K562 (cell line): Measurements from ENCODE around the gene SLC43A1. TPM values are rescaled to one million over a fixed set of nuclear protein-coding genes. Genes with fewer than 3 reads are reported as not detected.

ENCODE experiments used
- ATAC-seq: fragments of 200-7000 bp; cut with Tn5 transposase; 3 replicates; pipeline ENCODE4 v1.9.1; 2020; ENCODE audit warnings: moderate library complexity
- BruUV-seq: library from RNA; stranded (reverse); fragments of 400-500 nt; replicated peaks from 2 replicates; lab custom pipeline; 2021; lab: Mats Ljungman, UMichigan
- CTCF ChIA-PET: fragments of 300-600 bp; formaldehyde crosslinking; extraction: SDS; loops from one replicate; lab custom pipeline; 2021; ENCODE audit warnings: low intra/inter-chr PET ratio; lab: Yijun Ruan, JAX
- POLR2A ChIA-PET: fragments of 300-600, 350-650 bp; sonication (Branson Sonifier 250); formaldehyde crosslinking; extraction: SDS; loops from one replicate; lab custom pipeline; 2021; ENCODE audit warnings: antibody characterized with exemption, inconsistent platforms; lab: Yijun Ruan, JAX
- DNase-seq, 4 experiments: peaks; one replicate each; pipeline versions ENCODE4 v3.0.0 to v3.0.0-alpha.2; 2011 to 2018; ENCODE audit warnings: low spot score in 3 of 4, mixed read lengths in 3 of 4; ENCODE audit errors: extremely low read depth in 1 of 4
- FAIRE-seq: peaks from 2 replicates; lab custom pipeline; 2011; peaks lifted over from hg19 to GRCh38; lab: Jason Lieb, UNC
- H2AFZ ChIP-seq: 2 replicates; pipeline ENCODE4 v1.6.0; 2011; ENCODE audit warnings: low read depth, low read length, control low read depth, inconsistent platforms
- H3K27ac ChIP-seq: fragments of 200-600 bp; 3 replicates; pipeline ENCODE4 v1.8.0; 2011; ENCODE audit warnings: low read depth, mild to moderate bottlenecking, control low read depth, inconsistent platforms, low read length, moderate library complexity, mixed read lengths; ENCODE audit errors: extremely low read depth
- H3K27me3 ChIP-seq, 2 experiments: fragments of 300-600 bp in 1 of 2; 2 replicates in 1 of 2; 3 replicates in 1 of 2; pipeline versions ENCODE4 v1.6.0 to v1.8.0; 2011; ENCODE audit warnings: inconsistent platforms in 2 of 2, low read length in 2 of 2, mild to moderate bottlenecking in 1 of 2, mixed read lengths in 1 of 2, moderate library complexity in 1 of 2; ENCODE audit not compliant: control insufficient read depth in 2 of 2, insufficient read depth in 2 of 2
- H3K36me3 ChIP-seq: fragments of 300-600 bp; 3 replicates; pipeline ENCODE4 v1.8.0; 2011; ENCODE audit warnings: mild to moderate bottlenecking, low read length, inconsistent platforms; ENCODE audit not compliant: control insufficient read depth, insufficient read depth
- H3K4me1 ChIP-seq, 2 experiments: fragments of 200-600 bp in 1 of 2; replicated peaks in 1 of 2; 2 replicates in 1 of 2; 3 replicates in 1 of 2; pipeline versions ENCODE4 v1.5.1 to v1.8.0; 2011; ENCODE audit warnings: inconsistent platforms in 2 of 2, low read length in 2 of 2, mild to moderate bottlenecking in 1 of 2, mixed read lengths in 1 of 2, moderate library complexity in 1 of 2; ENCODE audit not compliant: control insufficient read depth in 2 of 2, insufficient read depth in 2 of 2
- H3K4me2 ChIP-seq: 2 replicates; pipeline ENCODE4 v1.6.1; 2011; ENCODE audit warnings: low read length, control low read depth, inconsistent platforms, mixed read lengths; ENCODE audit not compliant: insufficient read depth
- H3K4me3 ChIP-seq: fragments of 200-600 bp; sonication (generic), shearing (Covaris generic); 2 replicates; pipeline ENCODE4 v1.5.1; 2016; ENCODE audit warnings: control low read depth, inconsistent platforms
- H3K79me2 ChIP-seq: fragments of 200-600 bp; 3 replicates; pipeline ENCODE4 v1.8.0; 2011; ENCODE audit warnings: low read length, inconsistent platforms; ENCODE audit not compliant: control insufficient read depth, insufficient read depth
- H3K9ac ChIP-seq, 2 experiments: 2 replicates each; pipeline versions ENCODE4 v1.6.0 to v1.6.1; 2011; ENCODE audit warnings: low read depth in 2 of 2, low read length in 2 of 2, control low read depth in 1 of 2, inconsistent platforms in 1 of 2, mild to moderate bottlenecking in 1 of 2, mixed read lengths in 1 of 2; ENCODE audit not compliant: insufficient read depth in 1 of 2
- H3K9me1 ChIP-seq: one replicate; pipeline ENCODE4 v1.6.0; 2011; ENCODE audit warnings: inconsistent platforms, mild to moderate bottlenecking, low read length, moderate library complexity; ENCODE audit not compliant: control insufficient read depth, insufficient read depth
- H3K9me3 ChIP-seq: replicated peaks from 2 replicates; pipeline ENCODE4 v1.5.1; 2011; ENCODE audit warnings: low read depth, low read length, inconsistent platforms; ENCODE audit not compliant: control insufficient read depth, insufficient read depth
- H4K20me1 ChIP-seq: replicated peaks from 2 replicates; pipeline ENCODE4 v1.6.1; 2011; ENCODE audit warnings: low read length, inconsistent platforms, mixed read lengths; ENCODE audit not compliant: control insufficient read depth, insufficient read depth
- ARHGAP35 ChIP-seq: fragments of 450-650 bp; IDR thresholded peaks from 2 replicates; pipeline ENCODE4 v1.6.1; 2018; ENCODE audit not compliant: partially characterized antibody
- ARID3B ChIP-seq: fragments of 250-450 bp; sonication (Bioruptor Pico); IDR thresholded peaks from 2 replicates; pipeline ENCODE4 v1.4.0; 2020; ENCODE audit warnings: borderline replicate concordance
- C11orf30 ChIP-seq: fragments of 450-650 bp; IDR thresholded peaks from 2 replicates; pipeline ENCODE4 v1.6.1; 2016; ENCODE audit warnings: low read depth, mild to moderate bottlenecking
- CBX5 ChIP-seq: IDR thresholded peaks from 2 replicates; pipeline ENCODE4 v1.6.1; 2014; ENCODE audit warnings: low read depth, borderline replicate concordance
- EGR1 ChIP-seq: fragments of 450-650 bp; conservative IDR thresholded peaks from 2 replicates; pipeline ENCODE4 v1.6.1; 2017; ENCODE audit warnings: mild to moderate bottlenecking
- ETS2 ChIP-seq: IDR thresholded peaks from 2 replicates; pipeline ENCODE4 v1.6.1; 2016; ENCODE audit warnings: borderline replicate concordance, missing genetic modification characterization, mild to moderate bottlenecking, moderate library complexity, missing compliant biosample characterization; ENCODE audit not compliant: poor library complexity, severe bottlenecking
- GTF2B ChIP-seq: IDR thresholded peaks from 2 replicates; pipeline ENCODE4 v1.6.1; 2011; ENCODE audit not compliant: insufficient read length; ENCODE audit errors: extremely low read depth
- KHSRP ChIP-seq: fragments of 450-650 bp; IDR thresholded peaks from 2 replicates; pipeline ENCODE4 v1.6.1; 2017
- MAFK ChIP-seq: IDR thresholded peaks from 2 replicates; pipeline ENCODE4 v1.6.1; 2011; ENCODE audit warnings: low read length, improper control_type of control experiment
- NR1H2 ChIP-seq: sonication (generic); formaldehyde crosslinking; IDR thresholded peaks from 2 replicates; pipeline ENCODE4 v1.4.0; 2020; ENCODE audit warnings: mild to moderate bottlenecking, missing genetic modification reagents
- NR3C1 ChIP-seq: sonication (generic); formaldehyde crosslinking; IDR thresholded peaks from 2 replicates; pipeline ENCODE4 v1.8.1; 2022; ENCODE audit warnings: missing genetic modification reagents
- PTBP1 ChIP-seq: fragments of 200-400 bp; formaldehyde crosslinking; IDR thresholded peaks from 2 replicates; pipeline ENCODE4 v1.6.1; 2017; ENCODE audit warnings: low read depth, low read length
- RAD51 ChIP-seq: fragments of 450-650 bp; IDR thresholded peaks from 2 replicates; pipeline ENCODE4 v1.7.1; 2016; ENCODE audit warnings: low read depth, mild to moderate bottlenecking, borderline replicate concordance
- RBM25 ChIP-seq: fragments of 200-400 bp; formaldehyde crosslinking; IDR thresholded peaks from 2 replicates; pipeline ENCODE4 v1.6.1; 2018; ENCODE audit warnings: low read length, low read depth, moderate library complexity; ENCODE audit not compliant: severe bottlenecking
- RBM39 ChIP-seq: fragments of 200-400 bp; formaldehyde crosslinking; optimal IDR thresholded peaks from 2 replicates; pipeline ENCODE3; 2018; ENCODE audit warnings: low read depth, low read length
- TGIF2 ChIP-seq: sonication (generic); formaldehyde crosslinking; IDR thresholded peaks from 2 replicates; pipeline ENCODE4 v1.8.1; 2022; ENCODE audit warnings: mild to moderate bottlenecking, missing genetic modification reagents, moderate library complexity
- ZNF274 ChIP-seq: IDR thresholded peaks from 2 replicates; pipeline ENCODE4 v1.6.1; 2011; ENCODE audit warnings: low read depth, mild to moderate bottlenecking, low read length, moderate library complexity, borderline replicate concordance
- ZNF444 ChIP-seq: fragments of 250-450 bp; sonication (Bioruptor Pico); IDR thresholded peaks from 2 replicates; pipeline ENCODE4 v1.4.0; 2020; ENCODE audit warnings: mild to moderate bottlenecking, moderate library complexity
- ZNF583 ChIP-seq: fragments of 250-450 bp; sonication (Bioruptor Pico); IDR thresholded peaks from 2 replicates; pipeline ENCODE4 v1.4.0; 2020
- ZSCAN32 ChIP-seq: fragments of 450-650 bp; formaldehyde crosslinking; IDR thresholded peaks from 2 replicates; pipeline ENCODE4 v1.4.0; 2020; ENCODE audit warnings: mild to moderate bottlenecking, moderate library complexity
- WGBS: fragments of 100-300 bp; shearing (Covaris generic); methylation state at CpG from one replicate; pipeline ENCODE4 v1.1.6; 2016; ENCODE audit warnings: low coverage, mixed read lengths; ENCODE audit not compliant: insufficient coverage; ENCODE audit errors: missing lambda C conversion rate; 5-methylcytosine and 5-hydroxymethylcytosine counted together
- in situ Hi-C: fragments of 300-500 bp; cut with MboI; formaldehyde crosslinking; loops from 4 replicates; pipeline ENCODE4 v1.15.0; 2018; ENCODE audit warnings: inconsistent platforms, mixed read lengths
- intact Hi-C: fragments of 100-400 bp; cut with micrococcal nuclease; formaldehyde crosslinking; loops from 2 replicates; pipeline ENCODE4 v1.14.2; 2022
- polyA plus RNA-seq, 8 experiments: library from polyadenylated mRNA; depleted of rRNA in 4 of 8; stranded (reverse) in 5 of 8; unstranded in 3 of 8; fragments of >200 nt; fragmentation: Nextera tagmentation in 2 of 8; fragmentation: Illumina TruSeq in 1 of 8; extraction: Ambion mirVana in 2 of 8; extraction: Trizol in 1 of 8; gene quantifications; 2 replicates each; pipeline versions ENCODE4 v1.2.1 to v1.2.3, GENCODE V29; 2011 to 2014; ENCODE audit warnings: inconsistent platforms in 1 of 8, missing spikeins in 1 of 8
- total RNA-seq, 7 experiments: library from RNA; depleted of rRNA in 6 of 7; stranded (reverse); fragments of >200 nt in 6 of 7; fragmentation: Illumina TruSeq in 2 of 7; extraction: Trizol in 2 of 7; gene quantifications; 2 replicates each; pipeline versions ENCODE4 v1.2.1 to v1.2.3, GENCODE V29; 2011 to 2021; ENCODE audit warnings: low replicate concordance in 1 of 7

The SLC43A1 gene
- total and polyA plus RNA-seq, 9 of the 15 experiments (the other 6 are each of a cell fraction or from before 2014, with no cell fraction given): 2.6 to 41.8 (median 24.6) TPM

DNA sequence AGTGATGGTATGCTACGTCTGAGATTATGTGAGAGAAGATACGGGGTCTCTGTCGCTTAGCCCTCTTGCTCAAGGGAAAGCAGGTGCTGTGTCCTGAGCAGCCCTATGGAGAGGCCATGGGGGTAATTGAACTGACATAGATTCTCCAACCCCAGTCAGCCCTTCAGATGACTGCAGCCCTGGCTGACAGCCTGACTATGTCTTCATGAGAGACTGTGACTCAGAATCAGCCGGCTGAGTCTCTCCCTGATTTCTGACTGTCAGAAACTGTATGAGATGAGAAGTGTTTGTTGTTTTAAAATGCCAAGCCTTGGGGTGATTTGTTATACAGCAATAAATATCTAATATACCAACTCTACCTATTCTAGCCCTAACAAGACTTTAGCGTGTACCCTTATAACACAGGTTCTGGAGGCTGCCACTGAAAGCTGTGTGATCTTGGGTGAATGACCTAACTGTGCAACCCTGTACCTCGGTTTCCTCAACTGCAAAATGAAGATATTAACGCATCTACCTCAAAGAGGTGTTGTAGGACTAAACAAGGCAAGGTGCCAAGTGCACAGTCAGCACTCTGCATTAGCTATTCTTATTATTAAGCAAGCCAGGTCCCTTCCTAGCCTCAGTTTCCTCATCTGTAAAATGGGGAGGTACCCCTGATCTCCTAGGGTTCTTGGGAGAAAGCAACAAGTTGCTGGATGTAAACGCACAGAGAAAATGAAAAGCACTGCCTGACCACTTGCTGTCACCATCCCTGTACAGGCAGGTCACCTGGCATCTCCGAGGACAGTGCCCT, 24.9 kb downstream of the SLC43A1 start:
- Histone ChIP-seq H3K9me1 (no peaks in the 10 kb centered on the region), H2AFZ (no peak overlapping the region), H4K20me1 (0 out of 2 replicates have a peak, but pooled peaks cover 3% of the 10 kb centered on the region)
- CTCF ChIA-PET: interaction anchor here (0.7 to 5.1 kb wide), 3 partner anchors 36 to 311 kb away, joined by 4 to 51 read pairs (median 8); no protein-coding TSS in a partner anchor
- 90% methylated on average over 9 of the region's 9 CpGs for WGBS
- in situ Hi-C loops: loop anchor here (5.0 kb wide), 1 partner anchor 37 kb away; no protein-coding TSS in a partner anchor
- TF ChIP-seq TGIF2 (CRISPR knock-in tag): no peak
- TF ChIP-seq ARID3B (CRISPR knock-in tag): no peak
- no peak for TF ChIP-seq ZSCAN32
- no peak for TF ChIP-seq PTBP1
- TF ChIP-seq ZNF583 (CRISPR knock-in tag): no peak
- no peak for TF ChIP-seq NR1H2
- TF ChIP-seq ZNF274: no peak
- TF ChIP-seq CBX5: no peak
- TF ChIP-seq ETS2: no peak
- no peak for TF ChIP-seq ZNF444 (CRISPR knock-in tag)
- peak; percentile 41 for TF ChIP-seq RBM25
- no peak for TF ChIP-seq NR3C1 (CRISPR knock-in tag)
- TF ChIP-seq RBM39: no peak
- peak; percentile 2; the same call in 1 of the 2 replicates for TF ChIP-seq MAFK
- TF ChIP-seq RAD51: no peak
- no peak for TF ChIP-seq KHSRP
- TF ChIP-seq EGR1: no peak
- TF ChIP-seq ARHGAP35: no peak
- no peak for TF ChIP-seq GTF2B
- TF ChIP-seq C11orf30: 0 out of 2 replicates have a peak, but pooled peaks have one; percentile 15
- TF ChIP-seq, all 486 proteins: peak for 3
- Histone ChIP-seq H3K4me1 (peaks cover 0 to 7% of the 10 kb centered on the region in 2 experiments; a peak in 2 of 5 replicates), H3K36me3 (peaks cover 76% of the 10 kb centered on the region; the same call in 2 of the 3 replicates), H3K4me3 (no peak overlapping the region), H3K79me2 (no peaks in the 10 kb centered on the region), H3K27ac (no peak overlapping the region), H3K9ac (peak overlapping the region in 1 of 2 experiments; percentile 17; a peak in 1 of 4 replicates), H3K9me3 (no peaks in the 10 kb centered on the region), H3K27me3 (no peaks in the 10 kb centered on the region), H3K4me2 (no peak overlapping the region)
- DNase-seq: no peak
- no peak for FAIRE-seq
- intact Hi-C loops: loop anchor here (5.0 kb wide), 1 partner anchor 33 kb away; no protein-coding TSS in a partner anchor
- POLR2A ChIA-PET: interaction anchor here (1.0 to 1.1 kb wide), 2 partner anchors 27 to 54 kb away, joined by 3 to 4 read pairs; no protein-coding TSS in a partner anchor
- no peak for ATAC-seq
- BruUV-seq: TSS peak; percentile 33
